H1 (cell line): Measurements from ENCODE around the gene IQCE. TPM values are rescaled to one million over a fixed set of nuclear protein-coding genes. Genes with fewer than 3 reads are reported as not detected.

ENCODE experiments used
- CTCF ChIA-PET: fragments of 300-600 bp; sonication (Branson Sonifier 250); formaldehyde crosslinking; loops from one replicate; lab custom pipeline; 2021; ENCODE audit not compliant: partially characterized antibody; lab: Charles Lee
- POLR2A ChIA-PET: fragments of 300-600 bp; sonication (Branson Sonifier 250); formaldehyde crosslinking; loops from one replicate; lab custom pipeline; 2021; ENCODE audit warnings: inconsistent platforms; ENCODE audit not compliant: partially characterized antibody; lab: Charles Lee
- DNase-seq, 2 experiments: peaks; one replicate each; pipeline versions ENCODE4 v3.0.0 to v3.0.0-alpha.2; 2010 to 2022; ENCODE audit warnings: low spot score in 2 of 2, low read depth in 1 of 2, mixed read lengths in 1 of 2
- FAIRE-seq: peaks from 2 replicates; lab custom pipeline; 2011; peaks lifted over from hg19 to GRCh38; lab: Jason Lieb, UNC
- H2AFZ ChIP-seq: 2 replicates; pipeline ENCODE4 v1.8.1; 2012; ENCODE audit warnings: low read length, inconsistent platforms
- H2AK5ac ChIP-seq: 2 replicates; pipeline ENCODE4 v1.6.1; 2013; ENCODE audit warnings: low read depth, low read length
- H2BK120ac ChIP-seq: replicated peaks from 2 replicates; pipeline ENCODE3; 2013; ENCODE audit warnings: low read depth, low read length, inconsistent platforms
- H2BK12ac ChIP-seq: 2 replicates; pipeline ENCODE4 v1.6.1; 2013; ENCODE audit warnings: low read depth, low read length
- H2BK15ac ChIP-seq: 2 replicates; pipeline ENCODE4 v1.6.1; 2013; ENCODE audit warnings: low read length
- H2BK20ac ChIP-seq: 2 replicates; pipeline ENCODE4 v1.6.1; 2013; ENCODE audit warnings: low read length
- H2BK5ac ChIP-seq: 2 replicates; pipeline ENCODE4 v1.6.1; 2013; ENCODE audit warnings: low read depth, low read length
- H3K14ac ChIP-seq: 2 replicates; pipeline ENCODE4 v1.6.1; 2013; ENCODE audit warnings: inconsistent platforms; ENCODE audit not compliant: insufficient read length
- H3K18ac ChIP-seq: 2 replicates; pipeline ENCODE4 v1.6.1; 2013; ENCODE audit warnings: low read length; ENCODE audit errors: extremely low read depth
- H3K23ac ChIP-seq: 2 replicates; pipeline ENCODE4 v1.6.1; 2013; ENCODE audit warnings: inconsistent platforms; ENCODE audit not compliant: insufficient read length
- H3K23me2 ChIP-seq: 2 replicates; pipeline ENCODE4 v1.6.1; 2013; ENCODE audit warnings: low read depth, low read length
- H3K27ac ChIP-seq: 2 replicates; pipeline ENCODE4 v1.6.1; 2011; ENCODE audit warnings: low read depth, low read length, inconsistent platforms
- H3K27me3 ChIP-seq, 4 experiments: replicated peaks in 1 of 4; 1 replicate in 1 of 4; 2 replicates in 3 of 4; pipeline versions ENCODE4 v1.6.1 to v1.8.1; 2011 to 2013; ENCODE audit warnings: low read length in 3 of 4, mild to moderate bottlenecking in 3 of 4, inconsistent platforms in 2 of 4, mixed read lengths in 2 of 4, moderate library complexity in 1 of 4; ENCODE audit not compliant: control insufficient read depth in 3 of 4, insufficient read depth in 3 of 4; ENCODE audit errors: extremely low read depth in 1 of 4
- H3K36me3 ChIP-seq, 4 experiments: 2 replicates each; pipeline versions ENCODE4 v1.6.1 to v1.8.1; 2011 to 2013; ENCODE audit warnings: mild to moderate bottlenecking in 4 of 4, low read length in 3 of 4, moderate library complexity in 2 of 4, control low read depth in 1 of 4, inconsistent platforms in 1 of 4; ENCODE audit not compliant: insufficient read depth in 4 of 4, control insufficient read depth in 2 of 4
- H3K4ac ChIP-seq: replicated peaks from 2 replicates; pipeline ENCODE3; 2013; ENCODE audit warnings: low read length, low read depth, mixed read lengths, inconsistent platforms; ENCODE audit not compliant: insufficient read length
- H3K4me1 ChIP-seq, 4 experiments: replicated peaks in 1 of 4; 1 replicate in 1 of 4; 2 replicates in 3 of 4; pipeline versions ENCODE4 v1.6.1 to v1.8.1; 2011 to 2013; ENCODE audit warnings: low read length in 3 of 4, inconsistent platforms in 2 of 4, mixed read lengths in 1 of 4; ENCODE audit not compliant: insufficient read depth in 4 of 4, control insufficient read depth in 3 of 4
- H3K4me2 ChIP-seq, 2 experiments: 2 replicates each; pipeline versions ENCODE4 v1.6.1 to v1.8.1; 2011 to 2013; ENCODE audit warnings: low read depth in 2 of 2, low read length in 2 of 2, control low read depth in 1 of 2, inconsistent platforms in 1 of 2, mild to moderate bottlenecking in 1 of 2; ENCODE audit not compliant: insufficient read depth in 1 of 2
- H3K4me3 ChIP-seq, 4 experiments: fragments of 200-600, 300-600 bp in 1 of 4; sonication (generic), shearing (Covaris generic), sonication (Bioruptor Twin) in 1 of 4; 2 replicates each; pipeline versions ENCODE4 v1.5.1 to v1.8.1; 2011 to 2016; ENCODE audit warnings: low read length in 4 of 4, low read depth in 3 of 4, control low read depth in 2 of 4, inconsistent platforms in 2 of 4, mild to moderate bottlenecking in 2 of 4, mixed read lengths in 1 of 4, moderate library complexity in 1 of 4; ENCODE audit not compliant: insufficient read depth in 2 of 4; ENCODE audit errors: extremely low read depth in 1 of 4
- H3K56ac ChIP-seq: replicated peaks from 2 replicates; pipeline ENCODE3; 2013; ENCODE audit warnings: low read depth, mild to moderate bottlenecking, mixed read lengths, low read length, inconsistent platforms; ENCODE audit not compliant: insufficient read length
- H3K79me1 ChIP-seq: 2 replicates; pipeline ENCODE4 v1.6.1; 2013; ENCODE audit warnings: low read depth, low read length, control low read depth
- H3K79me2 ChIP-seq, 2 experiments: 2 replicates each; pipeline versions ENCODE4 v1.6.1 to v1.8.1; 2012 to 2013; ENCODE audit warnings: low read length in 2 of 2, mild to moderate bottlenecking in 2 of 2, inconsistent platforms in 1 of 2; ENCODE audit not compliant: insufficient read depth in 2 of 2, control insufficient read depth in 1 of 2
- H3K9ac ChIP-seq, 4 experiments: replicated peaks in 1 of 4; 1 replicate in 1 of 4; 2 replicates in 3 of 4; pipeline versions ENCODE4 v1.6.1 to v1.8.1; 2011 to 2013; ENCODE audit warnings: low read depth in 3 of 4, low read length in 3 of 4, control low read depth in 2 of 4, mild to moderate bottlenecking in 2 of 4, moderate library complexity in 2 of 4, inconsistent platforms in 1 of 4; ENCODE audit errors: extremely low read depth in 1 of 4
- H3K9me3 ChIP-seq, 2 experiments: 2 replicates each; pipeline versions ENCODE4 v1.6.1 to v1.8.1; 2012 to 2013; ENCODE audit warnings: mild to moderate bottlenecking in 2 of 2, moderate library complexity in 2 of 2, control low read depth in 1 of 2, inconsistent platforms in 1 of 2, low read depth in 1 of 2, low read length in 1 of 2, mixed read lengths in 1 of 2; ENCODE audit not compliant: insufficient read depth in 2 of 2
- H4K20me1 ChIP-seq, 2 experiments: replicated peaks in 1 of 2; 2 replicates each; pipeline versions ENCODE3 to v1.8.1; 2011 to 2013; ENCODE audit warnings: inconsistent platforms in 2 of 2, low read length in 2 of 2, mild to moderate bottlenecking in 1 of 2; ENCODE audit not compliant: insufficient read depth in 2 of 2, control insufficient read depth in 1 of 2
- H4K5ac ChIP-seq: 2 replicates; pipeline ENCODE4 v1.6.1; 2013; ENCODE audit warnings: low read length, low read depth, mixed read lengths, inconsistent platforms; ENCODE audit not compliant: insufficient read length
- H4K8ac ChIP-seq: 2 replicates; pipeline ENCODE4 v1.8.0; 2013; ENCODE audit warnings: mild to moderate bottlenecking, moderate library complexity, low read length, inconsistent platforms; ENCODE audit not compliant: insufficient read depth; ENCODE audit errors: extremely low read depth
- H4K91ac ChIP-seq: replicated peaks from 2 replicates; pipeline ENCODE3; 2013; ENCODE audit warnings: low read length, mixed read lengths, inconsistent platforms; ENCODE audit not compliant: insufficient read length
- ATF3 ChIP-seq: IDR thresholded peaks from 2 replicates; pipeline ENCODE4 v1.6.1; 2011; ENCODE audit warnings: low read depth, mild to moderate bottlenecking, low read length; ENCODE audit not compliant: insufficient read depth
- BACH1 ChIP-seq: IDR thresholded peaks from 2 replicates; pipeline ENCODE4 v1.6.1; 2012; ENCODE audit warnings: low read length, improper control_type of control experiment
- HDAC2 ChIP-seq, 2 experiments: fragments of 300-600 bp in 1 of 2; sonication (generic) in 1 of 2; IDR thresholded peaks; 2 replicates each; pipeline ENCODE4 v1.6.1; 2011 to 2012; ENCODE audit warnings: low read depth in 2 of 2, low read length in 2 of 2, mild to moderate bottlenecking in 2 of 2, moderate library complexity in 2 of 2, borderline replicate concordance in 1 of 2, inconsistent platforms in 1 of 2
- RXRA ChIP-seq: IDR thresholded peaks from 2 replicates; pipeline ENCODE4 v1.6.1; 2011; ENCODE audit warnings: low read depth, mild to moderate bottlenecking, low read length, moderate library complexity; ENCODE audit not compliant: insufficient read depth
- SAP30 ChIP-seq: fragments of 300-600 bp; sonication (generic); IDR thresholded peaks from 2 replicates; pipeline ENCODE4 v1.7.1; 2012; ENCODE audit warnings: low read length, moderate library complexity, mild to moderate bottlenecking, inconsistent platforms; ENCODE audit not compliant: insufficient read depth, insufficient replicate concordance
- WGBS, 2 experiments: shearing (Covaris generic) in 1 of 2; methylation state at CpG; one replicate each; pipeline versions ENCODE4 v1.1.6 to v1.1.7; 2013 to 2015; ENCODE audit warnings: low lambda C conversion rate in 2 of 2, mixed read lengths in 2 of 2, inconsistent platforms in 1 of 2, low coverage in 1 of 2, missing lambda C conversion rate in 1 of 2; ENCODE audit not compliant: insufficient replicate concordance in 2 of 2, insufficient coverage in 1 of 2, insufficient read length in 1 of 2; ENCODE audit errors: extremely low coverage in 1 of 2, missing lambda C conversion rate in 1 of 2; 5-methylcytosine and 5-hydroxymethylcytosine counted together
- polyA plus RNA-seq, 7 experiments: library from polyadenylated mRNA; depleted of rRNA in 3 of 7; stranded (reverse) in 5 of 7; unstranded in 2 of 7; fragments of >200 nt in 5 of 7; fragments of 200-250 nt in 2 of 7; gene quantifications; 1 replicate in 5 of 7; 2 replicates in 1 of 7; 4 replicates in 1 of 7; pipeline versions ENCODE4 v1.2.1 to v1.2.3, GENCODE V29; 2011 to 2013; ENCODE audit warnings: missing spikeins in 2 of 7, mixed read lengths in 2 of 7
- total RNA-seq: library from RNA; stranded (reverse); fragmentation: NEBNext Ultra II Directional; extraction: Animal tissue kit (Norgen Biotek cat#: 25700); gene quantifications from 2 replicates; pipeline ENCODE4 v1.2.1, GENCODE V29; 2021

IQCE gene
- total and polyA plus RNA-seq, 2 of the 8 experiments (the other 6 are each of a cell fraction or from before 2014, with no cell fraction given): 2.2 to 4.9 TPM

GRCh38 chr7:2651847-2652735 is 93.3 kb downstream of the IQCE start:
- Histone ChIP-seq H3K79me2 (no peaks in the 10 kb centered on the region), H3K4me2 (no peak overlapping the region), H2BK12ac (no peak overlapping the region), H3K4me1 (peaks cover 0 to 1% (median 0%) of the 10 kb centered on the region in 4 experiments; a peak in 1 of 7 replicates), H3K27me3 (no peaks in the 10 kb centered on the region; a peak in 2 of 7 replicates), H3K4me3 (no peak overlapping the region), H4K91ac (peak overlapping the region; percentile 61), H3K4ac (peak overlapping the region; percentile 19), H4K8ac (peak overlapping the region; percentile 35; the same call in 1 of the 2 replicates), H2AFZ (no peak overlapping the region), H3K79me1 (no peaks in the 10 kb centered on the region; the same call in 1 of the 2 replicates), H3K23ac (no peak overlapping the region), H2BK120ac (no peak overlapping the region), H3K27ac (0 out of 2 replicates have a peak overlapping the region, but pooled peaks have one; percentile 34), H3K14ac (no peak overlapping the region), H4K5ac (no peak overlapping the region), H2AK5ac (no peak overlapping the region), H2BK5ac (peak overlapping the region; percentile 14; the same call in 1 of the 2 replicates), H3K9ac (no peak overlapping the region), H2BK20ac (no peak overlapping the region), H3K9me3 (no peaks in the 10 kb centered on the region), H2BK15ac (no peak overlapping the region), H3K18ac (no peak overlapping the region), H3K56ac (no peak overlapping the region), H4K20me1 (peaks cover 7 to 32% of the 10 kb centered on the region in 2 experiments), H3K36me3 (peaks cover 9 to 42% (median 28%) of the 10 kb centered on the region in 4 experiments), H3K23me2 (peaks cover 2% of the 10 kb centered on the region; the same call in 1 of the 2 replicates)
- no peak for FAIRE-seq
- no peak for DNase-seq
- 93% methylated on average over 28 of the region's 28 CpGs; no CpG with 5 or more reads in 1 of the 2 experiments for WGBS, 2 experiments
- ChIA-PET POLR2A (interaction anchor here (1.9 kb wide), 1 partner anchor 8 kb away, joined by 9 read pairs; no protein-coding TSS in a partner anchor), CTCF (interaction anchor here (0.5 to 4.2 kb wide), 15 partner anchors 7 to 200 kb away, joined by 3 to 29 read pairs (median 5); no protein-coding TSS in a partner anchor)
- TF ChIP-seq BACH1 (no peak), HDAC2 (IDR thresholded peaks at IDR 0.05; ENCODE audit: borderline replicate concordance in 1 of 2, low read depth in 2 of 2, low read length in 2 of 2) (no peak), ATF3 (no peak), SAP30 (no peak), RXRA (no peak)
